Activated CD8-positive, alpha-beta memory T cell treated with anti-CD3 and anti-CD28 coated beads, Interleukin-2, amount 50 U/mL, for 24 hours (primary cell): Measurements from ENCODE around the gene PDZD7.
"Not testable (repeated sequence)": the region's sequence is repeated elsewhere in the genome, so short reads cannot be mapped to it uniquely, and the experiment has no call there.

ENCODE experiments used
- DNase-seq: peaks from one replicate; pipeline ENCODE4 v3.0.0-alpha.2; 2020; ENCODE audit errors: extremely low read depth

PDZD7 gene

GRCh38 chr10:100983868-100984671 lies 46.9 kb downstream of the PDZD7 start:
- DNase-seq = no peak

- DNase-seq = no peak
Observed at GRCh38 chr10:100982916-100983830, 47.8 kb downstream of the PDZD7 start.

GRCh38 chr10:100981178-100981772 lies 49.7 kb downstream of the PDZD7 start:
- DNase-seq = no peak

- no peak for DNase-seq
Observed at GRCh38 chr10:100980711-100981110, 50.2 kb downstream of the PDZD7 start.

GRCh38 chr10:100980311-100980710 lies 50.6 kb downstream of the PDZD7 start:
- DNase-seq = no peak

GRCh38 chr10:100979791-100980272 lies 51.1 kb downstream of the PDZD7 start:
- no peak for DNase-seq

- DNase-seq = no peak
Observed at GRCh38 chr10:100978901-100979195, 52.1 kb downstream of the PDZD7 start.

GRCh38 chr10:100978121-100978900 lies 52.6 kb downstream of the PDZD7 start:
- no peak for DNase-seq

GRCh38 chr10:100977436-100977835 lies 53.5 kb downstream of the PDZD7 start:
- no peak for DNase-seq

- no peak for DNase-seq
Observed at GRCh38 chr10:100976906-100977305, 54.0 kb downstream of the PDZD7 start.

GRCh38 chr10:100975397-100975796 lies 55.5 kb downstream of the PDZD7 start:
- not testable (repeated sequence) for DNase-seq

- DNase-seq = no peak
Observed at GRCh38 chr10:100972904-100973535, 57.9 kb downstream of the PDZD7 start.

- DNase-seq = no peak
Observed at GRCh38 chr10:100972115-100972903, 58.6 kb downstream of the PDZD7 start.

- no peak for DNase-seq
Observed at GRCh38 chr10:100970914-100971811, 59.8 kb downstream of the PDZD7 start.

GRCh38 chr10:100970076-100970913 lies 60.6 kb downstream of the PDZD7 start:
- DNase-seq = no peak

GRCh38 chr10:100969187-100970075 lies 61.5 kb downstream of the PDZD7 start, which contains the start of gene SEMA4G:
TSS of gene SEMA4G (plus strand) at chr10:100969504. CDS start at chr10:100972913, 3,409 bp downstream.
- DNase-seq = no peak

- no peak for DNase-seq
Observed at GRCh38 chr10:100968863-100969186, 62.1 kb downstream of the PDZD7 start.
